ENCODE data around the gene PHRF1.
"Not testable (repeated sequence)": the region's sequence is repeated elsewhere in the genome, so short reads cannot be mapped to it uniquely, and the experiment has no call there.

PHRF1 gene

DNA sequence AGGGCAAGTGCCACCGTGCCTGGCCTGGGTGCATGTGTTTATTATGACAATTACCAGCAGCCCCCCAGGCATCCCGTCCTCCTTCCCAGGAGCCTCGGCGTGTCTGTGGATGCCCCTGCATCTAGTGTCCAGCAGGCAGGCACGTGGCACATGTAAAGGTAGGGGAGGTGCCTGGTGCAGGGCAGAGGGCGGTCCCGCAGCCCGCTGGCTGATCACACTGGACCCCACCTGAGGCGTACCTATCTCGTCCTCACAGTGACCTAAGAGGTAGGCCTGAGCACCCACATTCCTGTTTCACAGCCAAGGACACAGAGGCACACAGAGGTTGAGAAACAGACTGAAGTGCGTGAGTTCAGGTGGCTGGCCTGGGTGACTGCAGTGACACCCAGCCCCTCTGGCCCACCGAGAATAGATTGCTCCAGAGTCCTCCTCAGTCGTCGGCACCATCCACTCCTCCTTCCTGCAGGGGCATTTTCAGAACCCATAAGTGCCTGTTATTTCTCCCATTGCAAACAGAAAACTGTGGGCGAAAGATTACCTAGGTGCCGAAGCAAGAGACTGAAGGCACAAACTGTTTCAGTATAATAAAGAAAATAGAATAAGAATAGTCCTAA, 3.0 kb upstream of the PHRF1 start:
- Histone ChIP-seq H3K36me3 (no peaks in the 10 kb centered on the region), H3K4me3 (ENCODE audit: low read depth in 1 of 2, low read length in 1 of 2) (no peak overlapping the region), H3K27ac (no peak overlapping the region), H3K27me3 (peaks cover 74% of the 10 kb centered on the region), H3K4me1 (ENCODE audit: control insufficient read depth in 1 of 2, insufficient read depth in 1 of 2, low read depth in 1 of 2, low read length in 1 of 2) (peaks cover 30 to 36% of the 10 kb centered on the region in 2 experiments), H3K9me3 (no peaks in the 10 kb centered on the region)
- no peak for TF ChIP-seq CTCF (IDR thresholded peaks at IDR 0.05)

- not testable (repeated sequence) for H3K36me3 ChIP-seq; H3K9me3 ChIP-seq; H3K4me3 ChIP-seq (ENCODE audit: low read depth in 1 of 2, low read length in 1 of 2); H3K27ac ChIP-seq
- H3K4me1 ChIP-seq (ENCODE audit: control insufficient read depth in 1 of 2, insufficient read depth in 1 of 2, low read depth in 1 of 2, low read length in 1 of 2) = peaks cover 28 to 34% of the 10 kb centered on the region in 2 experiments
- H3K27me3 ChIP-seq = peaks cover 66% of the 10 kb centered on the region
Observed at GRCh38 chr11:574031-574570, 2.2 kb upstream of the PHRF1 start.

DNA sequence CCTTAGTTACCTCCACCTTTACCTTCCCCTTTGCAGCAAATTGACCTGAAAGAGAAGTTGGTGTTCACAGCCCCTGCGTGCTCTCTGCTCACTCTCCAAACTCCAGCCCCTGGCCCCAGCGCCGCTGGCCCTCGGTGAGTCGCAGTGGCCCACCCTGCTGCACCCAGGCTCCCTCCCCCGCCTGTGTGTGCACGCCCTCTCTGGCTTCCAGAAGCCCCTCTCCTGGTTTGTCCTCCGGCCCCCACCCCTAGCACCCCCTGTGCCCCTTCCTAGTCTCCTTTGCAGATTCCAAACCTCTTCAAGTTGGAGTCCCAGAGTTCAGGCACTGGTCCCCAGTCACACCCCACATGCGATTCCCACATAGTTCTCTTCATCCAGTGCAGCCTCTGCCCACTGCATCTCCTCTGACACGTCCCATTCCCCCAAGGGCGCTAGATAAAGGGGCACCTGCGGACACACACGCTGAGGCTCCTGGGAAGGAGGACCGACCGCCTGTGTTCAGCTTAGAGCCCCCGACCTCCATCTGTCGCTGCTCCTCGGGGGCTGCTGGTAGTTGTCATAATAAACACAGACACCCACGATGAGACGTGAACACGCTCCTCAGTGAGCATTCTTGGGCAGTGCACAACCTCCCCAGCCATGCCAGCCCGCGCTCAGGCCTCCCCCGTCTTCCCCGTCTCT, 1.5 kb upstream of the PHRF1 start:
- Histone ChIP-seq H3K4me3 (ENCODE audit: low read depth in 1 of 2, low read length in 1 of 2) (peak overlapping the region; percentile 62 to 93), H3K4me1 (ENCODE audit: control insufficient read depth in 1 of 2, insufficient read depth in 1 of 2, low read depth in 1 of 2, low read length in 1 of 2) (peaks cover 25 to 31% of the 10 kb centered on the region in 2 experiments), H3K27me3 (peaks cover 59% of the 10 kb centered on the region), H3K36me3 (no peaks in the 10 kb centered on the region), H3K9me3 (no peaks in the 10 kb centered on the region), H3K27ac (peak overlapping the region; percentile 67)
- TF ChIP-seq CTCF (IDR thresholded peaks at IDR 0.05) = no peak

DNA sequence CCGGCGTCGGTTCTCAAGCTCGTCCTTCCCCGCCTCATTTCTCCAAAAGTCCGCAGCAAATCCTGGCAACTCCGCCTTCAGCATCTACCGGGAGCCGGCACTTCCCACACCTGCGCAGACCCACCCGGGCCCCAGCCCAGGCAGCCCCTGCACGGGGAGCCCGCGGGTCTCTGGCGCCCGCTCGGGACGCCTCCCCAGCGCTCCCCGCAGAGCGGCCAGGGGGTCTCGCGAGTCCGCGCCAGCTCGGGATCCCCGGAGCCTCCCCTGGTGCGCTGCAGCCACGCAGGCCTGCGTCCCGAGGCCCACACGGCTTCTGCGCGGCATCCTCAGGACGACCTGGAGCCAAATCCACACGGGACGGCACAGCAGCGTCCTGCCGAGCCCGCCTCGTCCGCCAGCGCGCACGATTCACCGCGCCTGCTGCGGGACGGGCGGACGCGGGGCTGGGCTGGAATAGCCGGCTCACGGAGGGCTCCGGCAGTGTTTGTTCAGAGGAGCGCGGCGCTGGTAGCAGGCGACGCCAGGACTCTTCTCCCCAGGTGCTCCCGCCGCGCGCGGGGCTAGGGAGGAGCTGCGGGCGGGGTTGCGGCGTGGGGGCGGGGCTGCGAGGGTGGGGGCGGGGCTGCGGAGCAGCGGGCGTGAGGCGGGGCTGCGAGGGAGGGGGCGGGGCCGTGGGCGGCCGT, 816 bp upstream of the PHRF1 start:
- H3K9me3 ChIP-seq = no peaks in the 10 kb centered on the region
- H3K4me1 ChIP-seq (ENCODE audit: control insufficient read depth in 1 of 2, insufficient read depth in 1 of 2, low read depth in 1 of 2, low read length in 1 of 2) = peaks cover 25 to 31% of the 10 kb centered on the region in 2 experiments
- H3K36me3 ChIP-seq = no peaks in the 10 kb centered on the region
- peaks cover 52% of the 10 kb centered on the region for H3K27me3 ChIP-seq
- no peak for TF ChIP-seq CTCF (IDR thresholded peaks at IDR 0.05)
- peak overlapping the region; percentile 67 for H3K27ac ChIP-seq
- peak overlapping the region; percentile 62 to 93 for H3K4me3 ChIP-seq (ENCODE audit: low read depth in 1 of 2, low read length in 1 of 2)

GRCh38 chr11:576811-577610, 741 bp downstream of the PHRF1 start:
- no peak for TF ChIP-seq CTCF (IDR thresholded peaks at IDR 0.05)
- Histone ChIP-seq H3K4me1 (ENCODE audit: control insufficient read depth in 1 of 2, insufficient read depth in 1 of 2, low read depth in 1 of 2, low read length in 1 of 2) (peaks cover 25 to 31% of the 10 kb centered on the region in 2 experiments), H3K4me3 (ENCODE audit: low read depth in 1 of 2, low read length in 1 of 2) (peak overlapping the region; percentile 64 to 91)

More at GRCh38 chr11:576811-577610, 741 bp downstream of the PHRF1 start:
- H3K36me3 ChIP-seq = peaks cover 6% of the 10 kb centered on the region
- peak overlapping the region; percentile 95 for H3K27ac ChIP-seq
- no peaks in the 10 kb centered on the region for H3K9me3 ChIP-seq
- peaks cover 37% of the 10 kb centered on the region for H3K27me3 ChIP-seq
